Right lobe of liver (tissue), 4 donors: Measurements from ENCODE around the gene ZMYND12.

Experiments
- POLR2A ChIP-seq: fragments of 450-650 bp; IDR thresholded peaks from one replicate; pipeline ENCODE4 v1.6.1; 2017; ENCODE audit warnings: antibody characterized with exemption, mild to moderate bottlenecking
- TF ChIP-seq, protein P1 (sequence below), 4 donors: fragments of 200-600 bp in 3 of 4; fragments of 450-650 bp in 1 of 4; IDR thresholded peaks; one replicate each; pipeline versions ENCODE4 v1.5.1 to v1.8.0; 2016 to 2022; ENCODE audit warnings: antibody characterized with exemption in 4 of 4, mild to moderate bottlenecking in 2 of 4
- donor health status: DM: no; HTN: no; CAD: no.
- donor health status: DM: no; HTN: no; CAD: no.
- donor health status: DM: no; HTN: yes; CAD: no.

DNA sequence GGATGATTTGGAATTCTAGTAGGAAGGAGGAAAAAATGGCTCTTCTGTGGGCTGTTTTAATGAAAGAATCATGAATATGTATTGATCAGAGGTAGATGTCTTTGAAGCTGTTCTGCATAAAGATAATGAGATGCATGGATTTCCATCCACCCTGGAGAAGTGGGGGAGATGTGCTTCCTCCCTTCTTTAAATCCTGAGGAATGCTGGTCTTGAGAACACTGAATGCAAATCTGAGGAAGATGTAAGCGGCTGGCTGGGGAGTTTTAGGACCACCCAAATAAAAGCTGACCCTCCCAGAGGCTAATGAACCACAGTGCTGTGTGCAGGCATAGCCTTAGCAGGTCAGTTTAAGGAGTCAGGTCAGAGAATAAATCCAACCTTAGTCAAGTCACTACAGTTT is 37.3 kb downstream of the ZMYND12 start:
- TF ChIP-seq, protein P1, sequence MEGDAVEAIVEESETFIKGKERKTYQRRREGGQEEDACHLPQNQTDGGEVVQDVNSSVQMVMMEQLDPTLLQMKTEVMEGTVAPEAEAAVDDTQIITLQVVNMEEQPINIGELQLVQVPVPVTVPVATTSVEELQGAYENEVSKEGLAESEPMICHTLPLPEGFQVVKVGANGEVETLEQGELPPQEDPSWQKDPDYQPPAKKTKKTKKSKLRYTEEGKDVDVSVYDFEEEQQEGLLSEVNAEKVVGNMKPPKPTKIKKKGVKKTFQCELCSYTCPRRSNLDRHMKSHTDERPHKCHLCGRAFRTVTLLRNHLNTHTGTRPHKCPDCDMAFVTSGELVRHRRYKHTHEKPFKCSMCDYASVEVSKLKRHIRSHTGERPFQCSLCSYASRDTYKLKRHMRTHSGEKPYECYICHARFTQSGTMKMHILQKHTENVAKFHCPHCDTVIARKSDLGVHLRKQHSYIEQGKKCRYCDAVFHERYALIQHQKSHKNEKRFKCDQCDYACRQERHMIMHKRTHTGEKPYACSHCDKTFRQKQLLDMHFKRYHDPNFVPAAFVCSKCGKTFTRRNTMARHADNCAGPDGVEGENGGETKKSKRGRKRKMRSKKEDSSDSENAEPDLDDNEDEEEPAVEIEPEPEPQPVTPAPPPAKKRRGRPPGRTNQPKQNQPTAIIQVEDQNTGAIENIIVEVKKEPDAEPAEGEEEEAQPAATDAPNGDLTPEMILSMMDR (IDR thresholded peaks at IDR 0.05): no peak
- TF ChIP-seq POLR2A: no peak
